Endodermal cell (in vitro differentiated cells): Measurements from ENCODE around the gene ARL6IP5. TPM values are rescaled to one million over a fixed set of nuclear protein-coding genes. Genes with fewer than 3 reads are reported as not detected.

ENCODE experiments used
- DNase-seq: peaks from one replicate; pipeline ENCODE4 v3.0.0-alpha.2; 2017
- H3K27ac ChIP-seq: 2 replicates; pipeline ENCODE4 v1.5.1; 2013; ENCODE audit warnings: mild to moderate bottlenecking, low read depth, low read length, moderate library complexity
- H3K27me3 ChIP-seq: 2 replicates; pipeline ENCODE4 v1.6.1; 2013; ENCODE audit warnings: mild to moderate bottlenecking, low read length, moderate library complexity; ENCODE audit not compliant: insufficient read depth, control insufficient read depth, poor library complexity, severe bottlenecking
- H3K36me3 ChIP-seq: 2 replicates; pipeline ENCODE4 v1.7.0; 2013; ENCODE audit warnings: mild to moderate bottlenecking, low read length, moderate library complexity; ENCODE audit not compliant: control insufficient read depth, insufficient read depth
- H3K4me1 ChIP-seq: one replicate; pipeline ENCODE4 v1.7.0; 2013; ENCODE audit warnings: low read length; ENCODE audit not compliant: control insufficient read depth, insufficient read depth
- H3K4me3 ChIP-seq: 2 replicates; pipeline ENCODE4 v1.5.1; 2013; ENCODE audit warnings: mild to moderate bottlenecking, low read length, moderate library complexity
- H3K9ac ChIP-seq: 2 replicates; pipeline ENCODE4 v1.6.1; 2013; ENCODE audit warnings: mild to moderate bottlenecking, low read length, moderate library complexity; ENCODE audit not compliant: poor library complexity, severe bottlenecking; ENCODE audit errors: extremely low read depth
- H3K9me3 ChIP-seq: 2 replicates; pipeline ENCODE4 v1.6.1; 2013; ENCODE audit warnings: mild to moderate bottlenecking, low read length, moderate library complexity; ENCODE audit not compliant: control insufficient read depth
- H3K27ac Mint-ChIP-seq: 2 replicates; pipeline ENCODE4 v1.8.0; 2020; ENCODE audit warnings: mixed read lengths
- H3K27me3 Mint-ChIP-seq: 2 replicates; pipeline ENCODE4 v1.8.0; 2021; ENCODE audit warnings: mild to moderate bottlenecking, mixed read lengths; ENCODE audit not compliant: insufficient read depth
- H3K36me3 Mint-ChIP-seq: 2 replicates; pipeline ENCODE4 v1.8.0; 2020; ENCODE audit warnings: low read depth, mixed read lengths
- H3K4me1 Mint-ChIP-seq: 2 replicates; pipeline ENCODE4 v1.8.0; 2020; ENCODE audit warnings: mixed read lengths
- H3K4me3 Mint-ChIP-seq: 2 replicates; pipeline ENCODE4 v1.8.0; 2020; ENCODE audit warnings: mild to moderate bottlenecking, moderate library complexity, mixed read lengths
- H3K9me3 Mint-ChIP-seq: 2 replicates; pipeline ENCODE4 v1.8.0; 2020; ENCODE audit warnings: mild to moderate bottlenecking, mixed read lengths
- WGBS, 2 experiments: methylation state at CpG; one replicate each; pipeline versions ENCODE4 v1.1.5 to v1.1.7; 2013; ENCODE audit warnings: missing lambda C conversion rate in 2 of 2, mixed read lengths in 1 of 2; ENCODE audit not compliant: insufficient coverage in 1 of 2, insufficient read length in 1 of 2; 5-methylcytosine and 5-hydroxymethylcytosine counted together
- total RNA-seq, 2 donors: library from RNA; stranded (reverse); fragmentation: NEBNext Ultra II Directional in 1 of 2; extraction: Animal tissue kit (Norgen Biotek cat#: 25700) in 1 of 2; gene quantifications; 2 replicates in 1 of 2; 3 replicates in 1 of 2; pipeline ENCODE4 v1.2.1, GENCODE V29; 2021
- TF ChIP-seq, protein P1 (sequence below): fragments of 200-600 bp; sonication (generic); conservative IDR thresholded peaks from 2 replicates; pipeline ENCODE4 v1.5.0; 2021; ENCODE audit warnings: antibody characterized with exemption, mild to moderate bottlenecking

ARL6IP5 gene
- total RNA-seq, 2 donors from 2014 or later: 20.6 to 28.7 TPM

DNA sequence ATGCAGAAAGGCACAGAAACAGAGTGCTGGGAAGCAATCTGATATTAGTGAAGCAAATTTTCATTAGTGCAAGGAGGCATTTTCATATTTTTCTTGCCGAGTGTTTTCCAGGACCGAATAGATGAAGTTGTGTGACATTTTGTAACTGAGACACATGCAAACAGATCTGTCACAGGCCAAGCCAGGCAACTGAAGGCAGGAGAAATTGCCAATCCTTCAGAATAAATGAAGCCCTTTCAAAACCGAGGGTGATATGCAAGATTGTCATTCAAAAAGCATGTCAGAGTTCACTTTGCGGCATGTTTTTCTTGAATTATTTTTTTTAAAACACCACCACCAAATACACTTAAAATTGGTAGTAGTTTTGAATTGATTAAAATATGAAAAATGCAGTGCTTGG, 31.4 kb downstream of the ARL6IP5 start:
- H3K4me1 ChIP-seq: no peaks in the 10 kb centered on the region
- H3K27me3 ChIP-seq: no peaks in the 10 kb centered on the region
- Mint-ChIP-seq H3K9me3 (no peaks in the 10 kb centered on the region), H3K4me3 (no peak overlapping the region), H3K27ac (no peak overlapping the region), H3K4me1 (peaks cover under 1% of the 10 kb centered on the region), H3K36me3 (no peaks in the 10 kb centered on the region), H3K27me3 (no peaks in the 10 kb centered on the region)
- DNase-seq: no peak
- TF ChIP-seq, protein P1, sequence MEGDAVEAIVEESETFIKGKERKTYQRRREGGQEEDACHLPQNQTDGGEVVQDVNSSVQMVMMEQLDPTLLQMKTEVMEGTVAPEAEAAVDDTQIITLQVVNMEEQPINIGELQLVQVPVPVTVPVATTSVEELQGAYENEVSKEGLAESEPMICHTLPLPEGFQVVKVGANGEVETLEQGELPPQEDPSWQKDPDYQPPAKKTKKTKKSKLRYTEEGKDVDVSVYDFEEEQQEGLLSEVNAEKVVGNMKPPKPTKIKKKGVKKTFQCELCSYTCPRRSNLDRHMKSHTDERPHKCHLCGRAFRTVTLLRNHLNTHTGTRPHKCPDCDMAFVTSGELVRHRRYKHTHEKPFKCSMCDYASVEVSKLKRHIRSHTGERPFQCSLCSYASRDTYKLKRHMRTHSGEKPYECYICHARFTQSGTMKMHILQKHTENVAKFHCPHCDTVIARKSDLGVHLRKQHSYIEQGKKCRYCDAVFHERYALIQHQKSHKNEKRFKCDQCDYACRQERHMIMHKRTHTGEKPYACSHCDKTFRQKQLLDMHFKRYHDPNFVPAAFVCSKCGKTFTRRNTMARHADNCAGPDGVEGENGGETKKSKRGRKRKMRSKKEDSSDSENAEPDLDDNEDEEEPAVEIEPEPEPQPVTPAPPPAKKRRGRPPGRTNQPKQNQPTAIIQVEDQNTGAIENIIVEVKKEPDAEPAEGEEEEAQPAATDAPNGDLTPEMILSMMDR: no peak
- no peak overlapping the region for H3K4me3 ChIP-seq
- no peak overlapping the region for H3K9ac ChIP-seq
- no peaks in the 10 kb centered on the region for H3K9me3 ChIP-seq
- 87 to 90% methylated on average over 2 to 4 of the region's 4 CpGs for WGBS, 2 experiments
- H3K27ac ChIP-seq: no peak overlapping the region
- H3K36me3 ChIP-seq: no peaks in the 10 kb centered on the region

DNA sequence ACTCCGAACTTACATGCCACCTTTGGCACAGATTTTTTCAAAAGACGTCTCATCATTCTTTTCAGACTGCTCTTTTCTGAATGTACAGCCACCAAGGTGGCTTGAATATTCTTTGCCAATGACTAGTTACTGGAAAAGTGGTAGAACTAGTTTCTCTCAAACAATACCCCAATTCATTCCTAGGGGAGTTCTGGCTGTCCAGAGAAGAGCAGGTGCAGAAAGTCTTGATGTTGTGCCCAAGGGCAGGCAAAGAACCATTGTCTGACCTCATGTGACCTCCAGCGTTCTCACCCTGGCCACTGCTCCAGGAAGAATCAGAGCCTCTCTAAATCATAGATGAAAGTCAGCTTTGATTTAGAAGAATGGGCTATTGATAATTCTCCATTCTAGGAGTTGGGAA, 32.2 kb downstream of the ARL6IP5 start:
- Histone ChIP-seq H3K36me3 (no peaks in the 10 kb centered on the region), H3K27me3 (no peaks in the 10 kb centered on the region), H3K27ac (no peak overlapping the region), H3K4me1 (no peaks in the 10 kb centered on the region), H3K9me3 (no peaks in the 10 kb centered on the region), H3K9ac (no peak overlapping the region), H3K4me3 (no peak overlapping the region)
- Mint-ChIP-seq H3K27me3 (no peaks in the 10 kb centered on the region), H3K4me3 (no peak overlapping the region), H3K27ac (no peak overlapping the region), H3K4me1 (no peaks in the 10 kb centered on the region), H3K9me3 (no peaks in the 10 kb centered on the region), H3K36me3 (no peaks in the 10 kb centered on the region)
- TF ChIP-seq, protein P1: no peak
- WGBS, 2 experiments: 87 to 100% methylated on average over 3 of the region's 3 CpGs
- DNase-seq: no peak

DNA sequence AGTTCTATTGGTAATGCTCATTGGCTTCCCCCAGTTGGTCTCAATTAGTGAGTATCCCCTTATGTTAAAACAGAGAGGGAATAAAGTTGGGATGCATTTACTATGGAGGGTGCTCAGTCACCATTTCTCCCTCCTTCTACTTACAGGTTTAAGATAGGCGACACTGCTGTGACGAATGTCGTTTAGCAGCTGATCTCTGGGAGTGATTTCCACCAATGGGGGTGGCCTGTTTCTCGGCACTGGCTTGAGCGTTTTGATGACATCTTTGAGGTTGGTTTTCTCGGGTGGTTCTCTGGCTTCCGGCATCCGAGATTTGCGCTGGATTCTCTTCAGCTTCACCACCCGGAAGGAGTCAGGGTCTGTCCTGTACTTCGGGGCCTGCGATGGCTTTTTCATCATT, 33.8 kb downstream of the ARL6IP5 start:
- no peaks in the 10 kb centered on the region for H3K27me3 ChIP-seq
- Mint-ChIP-seq H3K9me3 (no peaks in the 10 kb centered on the region), H3K27me3 (no peaks in the 10 kb centered on the region), H3K4me3 (no peak overlapping the region), H3K36me3 (no peaks in the 10 kb centered on the region), H3K27ac (no peak overlapping the region), H3K4me1 (no peaks in the 10 kb centered on the region)
- no peak overlapping the region for H3K9ac ChIP-seq
- no peaks in the 10 kb centered on the region for H3K4me1 ChIP-seq
- 93 to 96% methylated on average over 7 to 12 of the region's 12 CpGs for WGBS, 2 experiments
- TF ChIP-seq, protein P1: no peak
- H3K4me3 ChIP-seq: no peak overlapping the region
- no peaks in the 10 kb centered on the region for H3K9me3 ChIP-seq
- H3K27ac ChIP-seq: no peak overlapping the region
- DNase-seq: no peak
- no peaks in the 10 kb centered on the region for H3K36me3 ChIP-seq
